GM18520 (cell line): Measurements from ENCODE around the gene CPEB3.
"Not testable (repeated sequence)": the region's sequence is repeated elsewhere in the genome, so short reads cannot be mapped to it uniquely, and the experiment has no call there.

Source experiments
- ATAC-seq: cut with Tn5 transposase; IDR thresholded peaks from one replicate; pipeline ENCODE4 v1.9.1; 2021; ENCODE audit not compliant: unreplicated experiment

The CPEB3 gene

DNA sequence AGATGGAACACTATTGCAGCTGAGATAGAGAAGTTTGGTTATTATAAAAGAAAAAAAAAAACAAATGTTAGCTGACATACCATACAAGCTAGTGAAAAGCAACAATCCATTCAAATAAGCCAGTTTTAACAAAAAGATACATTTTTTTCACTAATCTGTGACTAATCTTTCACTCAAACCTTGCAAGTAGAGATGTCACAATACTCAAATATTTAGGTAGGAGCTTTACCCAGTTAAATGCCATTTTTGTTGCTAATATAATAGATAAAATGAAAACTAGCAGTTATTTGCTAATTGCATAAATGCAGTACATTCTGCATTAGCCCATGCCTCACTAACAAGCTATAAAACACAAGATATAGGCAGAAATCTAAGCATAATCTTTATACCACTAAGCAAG, 243.7 kb downstream of the CPEB3 start:
- ATAC-seq: no peak

DNA sequence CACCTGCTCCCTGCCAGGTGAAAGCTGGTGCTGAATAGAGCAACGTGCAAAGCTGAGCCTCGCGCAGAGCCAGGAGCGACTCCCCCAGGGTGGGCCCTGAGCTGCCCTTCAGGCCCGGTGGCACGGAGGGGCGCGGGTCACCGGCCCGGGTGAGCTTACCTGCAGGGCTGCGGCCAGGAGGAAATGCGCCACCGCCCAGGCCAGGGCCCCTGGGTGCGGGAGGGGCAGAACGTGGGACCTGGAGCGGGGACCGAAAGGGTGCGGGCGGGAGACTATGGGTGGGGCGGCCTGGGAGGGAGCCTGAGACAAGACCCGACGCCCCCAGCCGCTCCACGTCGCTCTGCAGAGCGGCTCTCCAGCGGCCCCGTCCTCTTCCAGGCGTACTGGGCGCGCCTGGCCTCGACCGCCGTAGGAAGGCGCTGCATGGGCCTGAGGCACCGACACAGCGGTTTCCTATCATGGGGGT, 245.2 kb downstream of the CPEB3 start:
- no peak for ATAC-seq

GRCh38 chr10:92042541-92042940, 248.3 kb downstream of the CPEB3 start:
- no peak for ATAC-seq

DNA sequence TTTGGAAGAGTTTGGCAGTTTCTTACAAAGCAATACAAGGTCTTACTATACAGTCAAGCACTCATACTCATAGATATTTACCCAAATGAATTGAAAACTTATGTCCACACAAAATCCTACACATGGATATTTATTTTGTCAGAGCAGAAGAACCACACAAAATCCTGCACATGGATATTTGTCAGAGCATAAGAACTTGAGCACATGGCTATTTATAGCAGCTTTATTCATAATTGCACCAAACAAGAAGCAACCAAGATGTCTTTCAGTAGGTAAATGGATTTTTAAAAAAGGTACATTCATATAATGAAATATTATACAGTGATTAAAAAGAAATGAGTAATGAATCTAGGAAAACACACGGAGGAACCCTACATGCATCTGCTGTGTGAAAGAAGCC, 251.9 kb downstream of the CPEB3 start:
- ATAC-seq: no peak

DNA sequence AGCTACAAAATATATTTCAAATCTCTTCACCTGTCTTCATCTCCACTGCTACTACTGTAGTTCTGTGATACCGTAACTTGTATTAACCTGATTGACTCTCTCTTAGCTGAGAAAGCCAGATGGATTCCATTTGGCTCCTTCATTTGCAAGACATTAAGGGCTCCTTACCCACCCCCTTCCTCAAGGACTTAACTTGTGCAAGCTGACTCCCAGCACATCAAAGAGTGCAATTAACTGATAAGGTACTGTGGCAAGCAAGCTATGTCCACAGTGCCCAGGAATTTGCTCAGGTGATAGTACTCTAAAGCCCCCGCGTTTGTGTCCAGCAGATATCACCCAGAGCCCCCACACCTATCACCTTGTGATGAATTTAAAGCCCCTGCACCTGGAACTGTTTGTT, 257.8 kb downstream of the CPEB3 start:
- ATAC-seq: not testable (repeated sequence)

DNA sequence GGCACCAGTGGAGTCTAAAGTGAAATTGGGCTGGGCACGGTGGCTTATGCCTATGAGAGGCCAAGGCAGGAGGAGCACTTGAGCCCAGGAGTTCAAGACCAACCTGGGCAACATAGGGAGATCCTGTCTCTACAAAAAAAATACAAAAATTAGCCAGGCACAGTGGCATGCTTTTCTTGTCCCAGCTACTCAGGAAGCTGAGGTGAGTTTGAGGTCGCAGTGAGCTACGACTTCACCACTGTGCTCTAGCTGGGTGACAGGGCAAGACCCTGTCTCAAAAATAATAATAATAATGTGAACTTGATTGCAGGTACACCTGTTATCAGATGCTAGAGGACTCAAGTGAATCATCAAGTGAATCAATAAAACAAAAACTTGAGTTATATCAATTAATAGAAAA, 259.3 kb downstream of the CPEB3 start:
- ATAC-seq: no peak

DNA sequence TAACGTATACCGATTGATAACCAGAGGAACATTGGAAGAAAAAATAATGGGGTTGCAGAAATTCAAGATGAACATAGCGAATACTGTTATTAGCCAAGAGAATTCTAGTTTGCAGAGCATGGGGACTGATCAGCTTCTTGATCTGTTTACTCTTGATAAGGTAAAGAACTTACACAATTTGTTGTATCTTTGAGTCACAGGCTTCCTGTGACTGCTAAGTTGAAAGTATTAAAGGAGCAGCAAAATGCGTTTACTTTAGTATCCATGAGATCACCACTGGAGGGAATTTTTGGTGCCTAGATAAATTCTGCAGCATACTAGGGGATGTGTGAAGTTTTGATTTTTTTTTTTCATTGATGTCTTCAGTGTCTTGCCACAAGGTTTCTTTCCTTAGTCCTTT, 263.7 kb downstream of the CPEB3 start:
- no peak for ATAC-seq

GRCh38 chr10:92025340-92025739, 265.5 kb downstream of the CPEB3 start:
- ATAC-seq: not testable (repeated sequence)

DNA sequence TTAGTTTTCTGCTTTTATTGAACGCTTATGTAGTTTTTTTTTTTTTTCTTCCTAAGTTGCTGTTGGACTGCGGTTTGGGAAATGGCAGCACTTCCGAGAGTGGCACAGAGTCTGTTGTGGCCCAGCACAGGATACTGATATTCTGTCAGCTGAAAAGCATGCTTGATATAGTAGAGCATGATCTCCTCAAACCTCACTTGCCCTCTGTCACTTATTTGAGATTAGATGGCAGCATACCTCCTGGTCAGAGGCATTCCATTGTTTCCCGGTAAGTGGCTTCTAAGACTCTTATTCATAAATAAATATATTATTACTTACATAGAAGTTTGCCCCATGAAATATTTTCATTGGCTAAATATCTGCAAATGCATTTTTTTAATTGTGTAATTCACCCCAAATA, 266.2 kb downstream of the CPEB3 start:
- ATAC-seq: no peak

- no peak for ATAC-seq
Observed at GRCh38 chr10:92014620-92015019, 276.3 kb downstream of the CPEB3 start.

- no peak for ATAC-seq
Observed at GRCh38 chr10:92011560-92012214, 279.2 kb downstream of the CPEB3 start.

DNA sequence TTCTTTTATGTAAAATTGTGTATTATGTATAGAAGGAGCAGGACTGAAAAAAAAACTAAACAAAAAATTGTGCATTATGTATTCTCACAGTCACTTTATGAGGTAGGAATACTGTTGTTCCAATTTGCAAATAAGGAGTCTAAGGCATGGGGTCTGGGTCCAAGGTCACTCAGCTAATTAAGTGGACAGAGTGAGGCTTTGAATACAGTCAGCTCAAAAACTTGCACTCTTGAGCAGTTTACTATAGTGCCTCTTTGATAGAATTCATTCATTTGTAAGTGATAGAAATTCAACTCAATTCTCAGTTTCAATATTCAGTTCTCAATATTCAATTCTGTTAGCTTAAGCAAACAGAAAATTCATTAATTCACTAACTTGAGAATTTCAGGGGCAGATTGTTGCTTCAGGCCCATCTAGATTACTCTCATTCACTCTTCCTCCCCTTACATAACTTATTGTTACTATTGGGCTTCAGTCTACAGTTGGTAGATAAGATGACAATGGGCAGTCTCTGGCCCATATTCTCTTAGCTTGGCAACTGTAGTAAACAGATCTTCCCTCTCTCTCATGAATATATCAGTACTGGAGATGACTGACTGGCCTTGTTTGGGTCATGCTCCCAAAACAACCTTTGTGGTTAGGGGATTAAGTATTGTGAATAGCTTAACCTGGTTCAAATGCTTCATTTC, 280.7 kb downstream of the CPEB3 start:
- no peak for ATAC-seq

GRCh38 chr10:92009445-92009844, 281.4 kb downstream of the CPEB3 start:
- no peak for ATAC-seq

DNA sequence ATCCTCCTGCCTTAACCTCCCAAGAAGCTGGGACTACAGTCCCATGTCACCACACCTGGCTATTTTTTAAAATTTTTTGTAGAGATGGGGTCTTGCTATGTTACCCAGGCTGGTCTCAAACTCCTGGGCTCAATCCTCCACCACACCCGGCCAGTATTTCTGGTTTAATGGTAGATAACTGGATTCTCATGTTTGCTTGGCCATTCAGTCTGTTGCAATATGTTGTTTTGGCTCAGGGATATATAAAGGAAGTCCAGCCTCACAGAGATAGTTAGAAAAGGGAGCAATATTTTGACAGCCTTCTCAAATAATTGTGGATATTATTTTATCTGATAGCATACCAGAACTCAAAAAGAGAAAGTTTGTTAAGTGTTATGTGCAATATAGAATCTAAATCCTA, 284.9 kb downstream of the CPEB3 start:
- ATAC-seq: no peak

DNA sequence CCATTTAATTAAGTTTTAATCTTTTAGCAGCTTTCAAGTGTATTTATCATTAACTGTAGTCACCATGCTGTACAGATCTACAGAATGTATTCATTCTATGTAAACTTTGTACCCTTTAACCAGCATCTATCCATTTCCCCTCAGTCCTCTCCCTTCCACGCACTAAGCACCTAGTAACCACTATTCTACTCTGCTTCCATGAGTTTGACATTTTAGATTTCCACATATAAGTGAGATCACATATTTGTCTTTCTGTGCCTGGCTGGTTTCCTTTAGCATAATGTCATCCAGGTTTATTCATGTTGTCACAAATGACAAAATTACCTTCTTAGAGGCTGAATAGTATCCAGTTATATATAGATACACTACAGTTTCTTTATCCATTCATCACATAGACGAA, 287.6 kb downstream of the CPEB3 start:
- ATAC-seq: no peak

DNA sequence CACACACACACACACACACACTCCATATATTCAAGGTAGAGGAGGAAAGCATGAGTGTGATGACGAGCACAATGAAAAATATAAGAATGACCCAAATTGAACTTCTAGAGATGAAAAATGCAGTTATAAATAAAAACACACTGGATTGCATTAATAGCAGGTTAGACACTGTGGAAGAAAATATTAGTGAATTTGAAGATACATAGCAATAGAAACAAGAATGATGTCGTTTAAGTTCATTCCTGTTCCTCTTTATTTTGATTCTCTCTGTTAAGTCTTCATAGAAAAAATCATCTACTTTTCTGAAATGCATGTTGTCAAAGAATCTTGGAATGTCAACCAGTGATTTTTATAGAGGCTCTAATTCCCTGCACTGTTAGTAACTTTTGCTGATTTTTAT, 288.9 kb downstream of the CPEB3 start:
- no peak for ATAC-seq

GRCh38 chr10:92001581-92001980, 289.3 kb downstream of the CPEB3 start:
- ATAC-seq: no peak
